Eye (tissue), 1 donor: ENCODE results near the gene PITX2.

Experiments used
- DNase-seq: peaks from one replicate; pipeline ENCODE4 v3.0.0-alpha.2; 2015

Gene PITX2

DNA sequence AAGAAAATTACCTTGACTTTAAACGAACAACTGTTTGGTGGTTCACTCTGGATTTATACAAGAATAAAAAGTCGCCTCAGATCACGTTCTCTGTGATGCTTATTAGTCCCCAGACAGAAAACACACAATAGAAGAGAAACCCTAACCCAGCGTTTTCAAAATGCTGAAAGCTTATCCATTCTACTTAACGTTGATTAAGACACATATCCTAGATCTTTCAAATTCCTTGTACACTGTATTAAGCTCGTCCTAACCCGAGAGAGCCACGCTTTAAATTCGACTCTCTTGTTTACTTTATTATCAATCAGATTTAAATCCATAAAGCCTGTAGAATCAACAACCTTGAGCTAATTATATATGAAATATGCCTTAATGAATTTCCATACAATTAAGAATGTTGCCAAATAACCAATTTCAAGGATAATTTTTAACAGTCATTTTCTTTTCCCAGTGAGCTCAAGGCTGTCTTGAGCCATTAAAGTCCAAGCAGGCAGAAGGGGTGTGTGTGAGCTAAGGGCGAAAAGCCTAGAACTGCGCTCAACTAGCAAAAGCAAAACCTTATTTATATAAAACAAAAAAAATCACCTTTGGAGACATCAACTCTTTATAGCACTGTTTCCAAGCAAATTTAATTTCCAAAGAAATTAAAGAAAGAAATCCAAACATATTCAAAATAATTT, 981 bp upstream of the PITX2 start:
- DNase-seq, result no peak

DNA sequence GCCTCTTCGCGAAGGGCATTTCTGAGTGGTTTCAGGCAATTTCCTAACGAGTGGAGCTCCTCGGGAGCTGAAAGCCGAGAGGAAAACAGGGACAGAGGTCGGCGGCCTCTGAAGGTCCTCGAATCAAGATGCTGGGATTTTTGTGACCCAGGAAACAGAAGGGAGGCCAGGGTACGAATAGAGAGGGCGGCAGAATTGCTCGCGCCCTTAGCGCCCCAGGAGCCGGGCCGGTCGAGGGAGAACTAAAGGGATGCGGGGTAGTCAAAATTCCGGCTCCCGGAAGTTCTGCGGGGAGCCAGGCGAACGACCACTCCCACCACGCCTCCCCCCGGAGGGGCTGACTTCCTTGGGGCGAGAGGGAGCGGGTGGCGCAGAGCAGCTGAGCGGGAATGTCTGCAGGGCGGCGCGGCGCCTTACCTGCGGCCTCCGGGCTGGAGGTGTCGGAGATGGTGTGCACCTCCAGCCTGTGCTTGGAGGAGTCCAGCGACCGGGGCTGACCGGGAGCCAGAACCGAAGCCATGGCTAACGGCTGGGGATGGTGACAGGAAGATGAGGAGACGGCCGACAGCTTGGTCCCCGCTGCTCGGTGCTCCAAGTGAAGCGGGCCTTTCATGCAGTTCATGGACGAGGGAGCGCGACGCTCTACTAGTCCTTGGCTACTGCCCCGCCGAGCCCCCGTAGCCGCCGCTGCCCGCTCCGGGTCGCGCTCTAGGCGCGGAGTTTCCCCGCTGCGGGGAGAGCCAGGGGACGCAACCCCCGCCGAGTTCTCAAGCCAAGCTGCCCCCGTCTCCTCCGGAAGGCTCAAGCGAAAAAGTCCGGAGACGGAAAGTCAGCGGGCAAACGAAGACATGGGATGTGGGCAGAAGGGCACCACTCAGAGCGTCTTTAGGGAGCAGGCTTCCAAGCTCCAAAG, 782 bp downstream of the PITX2 start:
- DNase-seq, result peak; percentile 74

DNA sequence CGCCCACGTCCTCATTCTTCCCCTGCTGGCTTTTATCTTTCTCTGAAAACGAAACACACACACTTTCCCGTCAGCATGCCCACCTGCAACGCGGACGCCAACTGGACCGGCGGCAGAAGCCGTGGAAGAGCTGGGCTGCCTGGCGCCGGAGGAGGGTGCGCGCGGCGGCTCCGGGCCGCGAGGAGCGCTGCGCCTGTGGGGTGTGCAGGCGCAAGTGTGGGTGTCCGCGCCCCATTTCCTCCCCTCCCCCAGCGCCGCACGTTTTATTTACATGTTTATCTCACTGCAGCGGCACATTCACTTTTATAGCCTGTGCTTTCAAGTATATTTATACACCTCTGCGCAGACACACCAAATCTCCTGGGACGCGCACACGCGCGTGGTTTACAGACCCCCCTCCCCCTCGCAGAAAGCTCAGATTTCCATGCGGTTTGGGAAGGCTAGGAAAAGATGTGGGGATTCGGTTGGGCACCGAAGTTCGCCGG, 1.5 kb downstream of the PITX2 start:
- DNase-seq, result no peak

DNA sequence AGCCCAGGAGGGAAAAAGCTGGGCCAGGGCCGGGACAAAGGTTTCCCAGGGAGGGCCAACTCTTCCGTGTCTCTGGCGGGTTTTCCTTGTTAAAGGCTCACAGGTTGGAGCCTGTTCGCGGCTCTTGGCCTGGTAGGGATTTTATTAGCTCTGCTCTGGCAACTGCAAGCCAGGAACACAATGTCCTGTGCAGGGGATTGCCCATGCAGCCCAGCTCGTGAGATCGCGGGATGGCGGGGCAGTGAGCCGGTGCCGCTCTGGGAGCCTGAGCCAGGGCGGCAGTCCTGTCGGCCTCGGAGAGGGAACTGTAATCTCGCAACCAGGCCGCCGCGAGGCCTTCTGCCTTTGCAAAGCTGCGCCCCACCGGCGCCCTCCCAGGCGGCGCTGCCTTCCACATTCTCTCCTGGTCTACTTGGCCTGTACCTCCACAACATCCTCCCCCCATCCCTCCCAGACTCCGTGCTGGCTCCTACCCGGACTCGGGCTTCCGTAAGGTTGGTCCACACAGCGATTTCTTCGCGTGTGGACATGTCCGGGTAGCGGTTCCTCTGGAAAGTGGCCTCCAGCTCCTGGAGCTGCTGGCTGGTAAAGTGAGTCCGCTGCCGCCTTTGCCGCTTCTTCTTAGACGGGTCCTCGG, 2.1 kb downstream of the PITX2 start:
- peak; percentile 89 for DNase-seq

DNA sequence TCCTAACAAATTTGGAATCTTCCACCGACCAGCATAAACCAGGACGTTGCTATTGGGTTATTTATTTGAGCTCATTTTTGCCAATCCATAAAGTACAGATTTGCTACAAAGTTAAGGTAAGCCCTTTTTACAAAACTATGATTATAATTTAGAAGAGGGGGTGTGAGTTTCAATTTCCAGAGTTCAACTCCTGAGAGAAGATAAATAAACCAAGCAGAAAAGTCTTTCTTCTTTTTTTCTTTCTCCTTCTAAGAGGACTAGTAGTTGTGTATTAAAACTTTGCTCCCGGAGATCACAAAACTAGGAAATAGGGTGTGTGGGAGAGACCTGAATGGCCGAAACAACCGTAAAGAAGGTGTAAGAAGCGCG, 2.6 kb downstream of the PITX2 start:
- no peak for DNase-seq

DNA sequence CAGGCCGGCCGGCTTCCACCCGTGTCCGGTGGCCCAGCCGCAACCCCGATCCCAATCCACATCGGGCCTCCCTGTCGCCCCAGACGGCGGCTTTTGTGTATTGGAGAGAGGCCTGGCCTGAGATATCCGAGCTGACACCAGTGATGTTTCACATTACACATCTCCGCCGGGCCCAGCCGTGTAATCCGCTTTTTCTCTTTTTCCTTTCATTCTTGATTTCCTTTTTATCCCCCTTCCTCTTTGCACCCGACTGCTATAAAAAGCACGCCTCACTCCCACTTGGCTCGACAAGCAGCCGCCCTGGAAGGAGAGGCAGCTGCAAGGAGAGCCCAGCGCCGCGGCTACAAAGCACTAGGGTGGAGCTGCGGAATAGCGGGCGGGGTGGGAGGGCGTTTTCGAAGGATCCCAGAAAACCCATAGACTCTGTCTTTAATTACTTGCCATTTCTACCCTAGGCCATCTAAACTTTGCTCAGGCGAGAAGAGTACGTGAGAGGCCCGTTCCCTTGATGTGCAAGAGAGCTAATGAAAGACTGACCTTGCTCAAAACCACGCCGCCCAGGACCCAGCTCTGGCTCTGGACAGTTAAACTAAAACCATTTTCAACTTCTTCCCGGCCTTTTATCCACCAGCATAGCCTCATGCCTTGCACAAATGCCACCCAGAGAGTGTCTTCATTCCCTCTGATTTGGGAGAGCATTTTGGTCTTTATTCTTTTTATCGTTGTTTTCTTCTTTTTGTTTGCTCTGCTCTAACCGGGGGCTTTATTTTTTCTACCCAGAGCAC, 3.2 kb downstream of the PITX2 start:
- DNase-seq, result peak; percentile 84

DNA sequence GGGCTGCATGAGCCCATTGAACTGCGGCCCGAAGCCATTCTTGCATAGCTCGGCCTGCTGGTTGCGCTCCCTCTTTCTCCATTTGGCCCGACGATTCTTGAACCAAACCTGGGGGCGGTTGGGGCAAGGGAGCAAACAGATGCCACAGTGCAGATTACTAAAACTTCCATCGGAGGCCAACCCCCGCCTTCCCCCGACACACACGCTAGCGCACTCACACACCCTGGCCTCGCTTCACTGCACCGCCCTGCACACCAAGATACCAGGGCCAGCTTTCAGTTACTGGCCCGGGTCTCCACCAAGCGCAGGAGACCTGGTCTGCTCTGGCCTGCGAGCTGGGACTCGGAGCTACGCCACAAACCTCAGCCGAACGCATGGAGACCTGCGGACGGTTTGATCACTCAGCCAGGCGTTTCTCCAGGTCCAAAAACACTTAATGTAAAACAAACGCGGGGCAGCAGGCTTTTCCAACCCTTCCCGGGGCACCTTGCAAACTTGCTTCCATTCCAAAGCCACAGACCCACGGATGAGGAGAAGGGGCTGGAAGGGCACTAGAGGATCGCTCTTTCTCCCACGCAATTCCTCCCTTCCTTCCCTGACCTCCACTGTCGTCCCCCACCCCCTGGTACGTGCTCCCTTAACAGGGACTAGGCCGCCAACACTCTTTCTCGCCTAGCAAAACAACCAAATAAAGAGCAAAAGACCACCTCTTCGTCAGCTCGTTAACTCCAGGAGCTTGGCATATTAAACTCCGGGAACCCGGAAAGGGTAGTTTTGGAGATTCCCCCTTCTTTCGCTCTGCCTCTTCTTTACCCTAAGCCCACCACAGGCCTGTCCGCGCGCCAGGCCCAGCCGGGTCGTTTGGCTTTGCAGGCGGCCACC, 4.1 kb downstream of the PITX2 start:
- peak; percentile 82 for DNase-seq

DNA sequence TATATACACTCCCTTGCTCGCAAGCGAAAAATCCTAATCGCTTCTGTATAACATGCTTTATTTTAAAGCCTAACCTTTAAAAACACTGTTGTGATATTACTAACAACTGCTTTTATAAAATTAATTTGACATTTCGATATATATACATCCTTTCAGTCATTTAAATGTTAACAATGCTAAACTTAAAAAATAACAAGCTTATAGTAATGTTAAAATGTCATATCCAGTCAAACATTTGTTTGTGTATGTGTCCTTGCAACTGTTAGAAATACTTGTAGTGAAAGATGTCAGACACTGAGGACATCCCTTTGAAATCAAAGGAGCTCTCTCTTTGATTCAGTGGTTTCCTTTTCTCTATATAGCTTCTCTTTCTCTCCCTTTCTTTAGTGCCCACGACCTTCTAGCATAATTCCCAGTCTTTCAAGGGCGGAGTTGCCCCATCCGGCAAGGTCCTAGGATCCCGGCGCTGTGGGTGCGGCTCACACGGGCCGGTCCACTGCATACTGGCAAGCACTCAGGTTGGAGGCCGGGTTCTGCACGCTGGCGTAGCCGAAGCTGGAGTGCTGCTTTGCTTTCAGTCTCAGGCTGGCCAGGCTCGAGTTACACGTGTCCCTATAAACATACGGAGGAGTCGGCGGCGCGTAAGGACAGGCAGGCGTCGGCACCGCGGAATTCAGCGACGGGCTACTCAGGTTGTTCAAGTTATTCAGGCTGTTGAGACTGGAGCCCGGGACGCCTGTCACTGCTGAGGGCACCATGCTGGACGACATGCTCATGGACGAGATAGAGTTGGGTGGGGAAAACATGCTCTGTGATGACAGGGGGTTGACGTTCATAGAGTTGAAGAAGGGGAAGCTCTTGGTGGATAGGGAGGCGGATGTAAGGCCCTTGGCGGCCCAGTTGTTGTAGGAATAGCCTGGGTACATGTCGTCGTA, 5.0 kb downstream of the PITX2 start:
- DNase-seq, result no peak

DNA sequence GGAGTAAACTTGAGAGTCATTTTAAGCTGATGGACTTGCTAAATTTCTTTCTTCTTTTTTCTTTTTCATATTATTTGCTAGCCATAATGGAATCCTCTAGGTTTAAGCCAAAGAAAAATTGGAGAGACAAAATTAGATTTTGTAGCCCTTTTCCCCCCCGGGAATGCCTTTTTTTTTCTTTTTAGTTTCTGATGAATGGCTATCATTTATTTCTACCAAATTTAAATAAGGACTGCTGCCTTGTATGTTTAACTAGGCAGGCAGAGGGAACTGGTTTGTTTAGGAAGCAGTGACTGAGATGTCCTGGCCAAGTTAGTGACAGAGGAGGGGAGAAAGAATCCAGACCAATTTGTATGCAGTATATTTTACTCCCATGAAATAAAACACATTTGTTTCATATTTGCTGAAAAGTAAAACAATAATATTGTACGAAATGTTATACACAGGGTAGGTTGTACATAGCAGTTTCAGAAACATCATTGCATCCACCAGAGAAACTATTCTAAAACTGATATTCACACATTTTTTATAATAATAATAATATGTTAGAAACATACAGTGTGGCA, 5.7 kb downstream of the PITX2 start:
- no peak for DNase-seq

DNA sequence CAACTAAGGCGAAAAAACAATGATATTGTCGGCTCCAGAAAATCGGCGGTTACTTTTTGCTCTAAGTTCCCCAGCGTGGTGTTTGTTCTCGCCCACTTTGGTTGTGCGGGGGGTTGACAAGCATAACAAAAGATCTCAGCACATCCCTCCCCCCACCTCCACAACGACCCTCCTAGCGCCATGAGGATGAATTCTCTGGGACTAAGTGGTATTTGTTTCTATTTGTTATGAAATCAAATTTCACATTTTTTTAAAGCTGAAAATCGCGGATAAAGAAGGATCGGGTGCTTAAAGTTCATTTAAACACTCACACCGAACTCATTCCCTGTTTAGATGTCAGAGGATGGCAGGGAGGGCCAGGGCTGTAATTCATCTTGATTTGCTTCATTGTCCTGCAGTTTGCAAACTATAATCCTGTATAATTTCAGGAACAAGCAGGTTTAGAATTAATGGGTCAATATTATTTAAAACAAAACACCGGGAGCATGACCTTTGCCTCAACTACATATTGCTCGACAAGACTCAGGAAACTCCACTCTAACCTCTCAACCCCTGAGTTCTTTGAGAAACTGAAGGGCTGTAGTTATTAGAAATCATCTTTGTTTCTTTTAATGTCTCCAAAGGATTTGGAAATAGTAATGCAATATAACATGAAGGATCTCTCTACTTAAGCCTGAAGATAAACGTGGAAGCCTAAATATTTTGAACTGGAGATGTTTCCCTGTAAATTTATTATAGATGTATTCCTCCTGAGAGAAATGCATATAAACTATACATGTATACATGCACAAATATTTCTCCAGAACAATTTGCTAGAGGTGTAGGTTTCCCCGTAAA, 6.4 kb downstream of the PITX2 start:
- peak; percentile 84 for DNase-seq

DNA sequence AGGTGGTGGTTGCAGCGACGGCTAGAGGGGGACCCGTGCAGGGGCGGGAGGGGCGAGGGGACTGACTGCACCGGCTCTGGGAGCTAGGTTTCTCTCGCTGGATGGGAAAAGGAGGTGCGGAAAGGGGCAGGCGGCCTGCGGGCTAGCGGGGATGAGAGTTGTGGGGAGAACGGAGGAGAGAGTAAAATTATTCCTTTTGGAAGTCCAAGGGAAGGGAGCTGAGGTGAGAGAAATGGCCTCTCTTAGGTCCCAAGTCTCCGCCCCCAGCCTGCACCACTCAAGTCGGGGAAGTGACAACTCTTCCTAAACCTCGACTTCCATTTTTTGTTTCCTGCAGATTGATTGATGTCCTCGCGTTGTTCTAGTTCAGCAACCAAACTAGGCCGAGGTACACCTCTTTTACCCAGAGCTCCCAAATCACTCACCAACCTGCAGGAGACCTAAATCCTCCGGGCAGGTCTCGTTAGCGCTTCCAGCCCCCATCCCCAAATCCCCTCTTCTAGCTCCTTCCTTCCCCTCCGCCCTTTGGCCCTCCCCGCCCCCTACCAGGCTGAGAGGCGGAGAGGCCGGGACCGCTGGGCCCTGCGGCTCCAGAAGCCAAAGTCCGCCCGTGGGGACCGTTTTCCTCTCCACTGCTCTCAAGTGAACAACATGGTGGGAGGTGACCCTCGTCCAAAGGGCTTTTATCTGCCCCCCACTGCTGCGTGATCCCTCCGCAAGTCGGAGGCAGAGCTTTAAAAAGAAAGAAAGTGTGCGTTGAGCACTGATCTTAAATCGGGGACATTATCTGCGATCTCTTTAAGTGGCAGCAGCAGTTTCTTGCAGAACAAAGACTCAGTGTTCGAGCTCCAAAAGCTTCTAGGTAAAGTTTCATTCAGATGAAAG, 7.3 kb downstream of the PITX2 start:
- DNase-seq, result peak; percentile 77

DNA sequence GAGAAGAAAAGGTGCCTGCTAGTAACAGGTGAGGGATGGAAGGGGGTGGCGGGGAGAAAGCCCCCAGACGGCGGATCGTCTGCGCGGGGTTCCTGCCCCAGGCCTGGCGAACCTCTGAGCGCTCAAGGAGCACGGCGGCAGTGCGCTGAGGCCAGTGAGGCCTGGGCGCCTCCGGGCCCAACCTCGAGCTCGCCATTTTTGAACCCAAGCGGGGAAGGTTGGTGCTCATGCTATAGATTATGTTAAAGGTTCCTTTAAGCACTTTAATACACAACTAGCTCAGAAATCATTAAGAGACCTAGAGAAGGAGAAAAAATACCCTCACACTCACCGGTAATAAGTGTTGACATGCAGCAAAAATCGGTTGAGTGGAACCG, 7.9 kb downstream of the PITX2 start:
- DNase-seq, result peak; percentile 76

DNA sequence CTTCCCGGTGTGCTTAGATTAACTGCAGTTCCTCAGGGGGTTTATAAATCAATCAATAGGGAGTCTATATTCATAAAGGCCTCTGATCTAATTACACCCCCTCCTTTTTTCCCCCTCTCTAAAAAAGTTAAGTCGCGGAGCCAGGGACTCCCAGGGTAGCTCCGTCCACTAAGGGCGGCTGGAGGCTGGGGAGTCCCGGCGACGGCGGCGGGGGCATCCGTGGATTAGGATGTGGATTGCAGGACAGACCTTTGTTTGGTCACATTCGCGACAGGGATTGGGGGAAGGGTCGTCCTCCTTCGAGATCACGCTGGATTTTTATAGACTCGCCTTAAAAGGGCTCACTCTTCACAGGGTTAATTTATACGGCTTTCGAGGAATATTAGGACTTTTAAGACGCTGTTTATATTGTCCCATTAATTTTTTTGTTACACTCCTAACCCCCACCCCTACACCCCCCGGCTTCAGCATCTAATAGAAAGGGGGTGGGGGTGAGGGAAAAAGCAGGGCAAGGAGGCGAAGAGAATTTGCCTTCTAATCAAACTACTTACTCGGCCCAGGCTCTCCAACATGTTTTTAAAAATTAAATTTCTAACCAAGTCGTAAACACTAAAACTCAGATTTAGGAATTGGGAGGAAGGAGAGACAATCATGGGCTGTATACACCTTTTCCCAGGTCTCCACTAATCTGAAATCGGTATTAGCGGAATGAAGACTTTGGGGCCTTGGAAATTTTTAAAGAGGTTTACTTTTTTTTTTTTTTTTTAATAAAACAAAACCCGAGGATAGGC, 8.5 kb downstream of the PITX2 start:
- peak; percentile 67 for DNase-seq

DNA sequence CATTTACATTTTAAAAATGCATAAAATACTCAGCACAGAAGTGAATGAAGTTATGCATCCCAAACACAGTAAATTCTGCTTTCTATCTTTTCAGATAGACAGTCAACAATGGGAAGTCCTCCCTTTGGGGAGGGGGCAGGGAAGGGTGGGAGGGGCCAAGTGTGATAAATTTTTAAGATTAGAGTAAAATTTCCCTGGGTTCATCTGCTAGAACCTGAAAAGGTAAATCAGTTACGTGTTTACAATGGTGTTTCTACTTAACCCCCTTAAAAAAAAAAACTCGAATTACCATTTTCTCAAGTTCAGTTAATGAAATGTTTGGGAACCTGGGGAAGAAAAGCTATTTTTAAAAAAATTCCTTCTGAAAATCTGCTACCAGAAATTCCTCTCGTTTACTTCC, 9.1 kb downstream of the PITX2 start:
- DNase-seq, result no peak

DNA sequence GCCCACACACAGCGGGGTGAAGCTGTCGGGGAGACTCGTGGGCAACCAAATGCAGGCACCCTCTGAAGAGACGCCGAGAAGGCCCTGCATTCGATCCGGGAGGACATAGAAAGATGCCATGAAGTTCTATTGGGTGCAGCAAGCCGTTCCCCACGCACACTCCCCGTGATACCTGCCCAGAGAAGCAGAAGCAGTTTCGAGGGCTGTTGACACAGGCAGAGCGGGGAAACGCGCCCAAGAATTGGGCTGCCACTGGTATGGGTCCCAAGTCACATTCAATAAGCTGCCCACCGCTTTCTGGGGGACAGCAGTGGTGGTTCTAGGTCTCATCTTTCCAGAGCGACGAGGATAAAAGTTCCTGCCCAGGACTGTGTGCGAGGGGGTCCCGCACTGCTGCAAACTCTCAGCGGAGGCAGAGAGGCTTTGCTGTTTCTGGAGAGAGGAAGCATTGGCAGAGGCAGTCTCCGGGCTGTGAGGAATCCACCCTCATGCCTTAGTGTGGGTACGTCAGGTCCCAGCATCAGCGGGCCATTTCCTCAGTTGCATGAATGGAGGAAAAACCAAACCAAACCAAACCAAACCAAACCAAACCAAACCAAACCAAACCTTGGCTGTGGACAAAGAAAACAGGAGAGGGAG, 10.1 kb downstream of the PITX2 start:
- DNase-seq, result peak; percentile 63

DNA sequence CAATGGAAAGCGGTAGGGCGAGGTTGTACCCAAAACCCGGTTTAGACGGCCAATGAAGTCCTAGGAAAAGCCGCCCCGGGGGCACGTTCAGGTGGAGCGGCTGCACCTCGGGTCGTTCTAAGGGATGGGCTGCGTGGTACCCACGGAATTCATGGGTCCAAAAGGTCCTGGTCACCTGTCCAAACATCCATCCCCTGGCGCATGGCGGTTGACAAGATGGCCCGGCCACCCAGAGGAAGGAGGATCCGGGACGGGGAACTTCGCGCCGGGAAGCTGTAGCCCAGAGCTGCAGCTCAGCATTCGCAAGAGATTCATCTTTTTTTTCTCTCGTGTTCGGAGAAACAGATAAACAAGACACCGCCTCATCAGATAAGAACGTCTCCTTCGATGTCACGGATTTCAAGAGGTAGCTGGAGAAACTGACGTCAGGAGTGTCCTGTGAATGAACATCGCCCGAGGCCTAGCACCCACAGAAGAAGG, 10.9 kb downstream of the PITX2 start:
- no peak for DNase-seq
